Measurements from ENCODE around the gene NXPH1.

Gene NXPH1

GRCh38 chr7:8444468-8444769 lies 11.0 kb downstream of the NXPH1 start:
- no peak for TF ChIP-seq CTCF (IDR thresholded peaks at IDR 0.05)
- Mint-ChIP-seq H3K4me3 (peak overlapping the region; percentile 56), H3K27ac (no peak overlapping the region), H3K27me3 (ENCODE audit: low read depth, poor library complexity) (peaks cover 87% of the 10 kb centered on the region), H3K36me3 (ENCODE audit: low read depth) (no peaks in the 10 kb centered on the region), H3K9me3 (no peaks in the 10 kb centered on the region), H3K4me1 (peaks cover 33% of the 10 kb centered on the region)
- DNase-seq = no peak

- no peak for TF ChIP-seq CTCF (IDR thresholded peaks at IDR 0.05)
- no peak for DNase-seq
- Mint-ChIP-seq H3K4me1 (no peaks in the 10 kb centered on the region), H3K4me3 (no peak overlapping the region), H3K36me3 (ENCODE audit: low read depth) (no peaks in the 10 kb centered on the region), H3K27ac (no peak overlapping the region), H3K9me3 (peaks cover 3% of the 10 kb centered on the region), H3K27me3 (ENCODE audit: low read depth, poor library complexity) (peaks cover 37% of the 10 kb centered on the region)
These were observed 20.1 kb downstream of the NXPH1 start for GRCh38 chr7:8453535-8453934.

GRCh38 chr7:8455426-8455825 lies 22.0 kb downstream of the NXPH1 start:
- no peak for TF ChIP-seq CTCF (IDR thresholded peaks at IDR 0.05)
- DNase-seq = no peak
- no peaks in the 10 kb centered on the region for H3K36me3 Mint-ChIP-seq (ENCODE audit: low read depth)
- H3K4me3 Mint-ChIP-seq = no peak overlapping the region
- H3K4me1 Mint-ChIP-seq = no peaks in the 10 kb centered on the region
- no peak overlapping the region for H3K27ac Mint-ChIP-seq
- peaks cover 3% of the 10 kb centered on the region for H3K9me3 Mint-ChIP-seq
- H3K27me3 Mint-ChIP-seq (ENCODE audit: low read depth, poor library complexity) = peaks cover 28% of the 10 kb centered on the region

GRCh38 chr7:8462309-8462708 lies 28.9 kb downstream of the NXPH1 start:
- TF ChIP-seq CTCF (IDR thresholded peaks at IDR 0.05) = no peak
- H3K4me1 Mint-ChIP-seq = no peaks in the 10 kb centered on the region
- H3K9me3 Mint-ChIP-seq = no peaks in the 10 kb centered on the region
- no peak for DNase-seq
- no peak overlapping the region for H3K27ac Mint-ChIP-seq
- H3K4me3 Mint-ChIP-seq = no peak overlapping the region
- no peaks in the 10 kb centered on the region for H3K36me3 Mint-ChIP-seq (ENCODE audit: low read depth)
- H3K27me3 Mint-ChIP-seq (ENCODE audit: low read depth, poor library complexity) = peaks cover 12% of the 10 kb centered on the region

GRCh38 chr7:8465338-8465737 lies 31.9 kb downstream of the NXPH1 start:
- DNase-seq = no peak
- no peaks in the 10 kb centered on the region for H3K9me3 Mint-ChIP-seq
- H3K27me3 Mint-ChIP-seq (ENCODE audit: low read depth, poor library complexity) = peaks cover 3% of the 10 kb centered on the region
- no peak overlapping the region for H3K27ac Mint-ChIP-seq
- H3K36me3 Mint-ChIP-seq (ENCODE audit: low read depth) = no peaks in the 10 kb centered on the region
- H3K4me1 Mint-ChIP-seq = no peaks in the 10 kb centered on the region
- TF ChIP-seq CTCF (IDR thresholded peaks at IDR 0.05) = no peak
- H3K4me3 Mint-ChIP-seq = no peak overlapping the region

GRCh38 chr7:8480527-8480926 lies 47.1 kb downstream of the NXPH1 start:
- no peak for DNase-seq
- Mint-ChIP-seq H3K36me3 (ENCODE audit: low read depth) (no peaks in the 10 kb centered on the region), H3K4me1 (peaks cover 24% of the 10 kb centered on the region), H3K27ac (no peak overlapping the region), H3K4me3 (no peak overlapping the region), H3K27me3 (ENCODE audit: low read depth, poor library complexity) (peaks cover 3% of the 10 kb centered on the region), H3K9me3 (peaks cover 21% of the 10 kb centered on the region)
- TF ChIP-seq CTCF (IDR thresholded peaks at IDR 0.05) = no peak

Data from nephron progenitor cell (in vitro differentiated cells).